Measurements from ENCODE around the gene IARS2.
A peak's percentile ranks its signal among the peaks of the same experiment; 100 is the strongest.

The IARS2 gene

DNA sequence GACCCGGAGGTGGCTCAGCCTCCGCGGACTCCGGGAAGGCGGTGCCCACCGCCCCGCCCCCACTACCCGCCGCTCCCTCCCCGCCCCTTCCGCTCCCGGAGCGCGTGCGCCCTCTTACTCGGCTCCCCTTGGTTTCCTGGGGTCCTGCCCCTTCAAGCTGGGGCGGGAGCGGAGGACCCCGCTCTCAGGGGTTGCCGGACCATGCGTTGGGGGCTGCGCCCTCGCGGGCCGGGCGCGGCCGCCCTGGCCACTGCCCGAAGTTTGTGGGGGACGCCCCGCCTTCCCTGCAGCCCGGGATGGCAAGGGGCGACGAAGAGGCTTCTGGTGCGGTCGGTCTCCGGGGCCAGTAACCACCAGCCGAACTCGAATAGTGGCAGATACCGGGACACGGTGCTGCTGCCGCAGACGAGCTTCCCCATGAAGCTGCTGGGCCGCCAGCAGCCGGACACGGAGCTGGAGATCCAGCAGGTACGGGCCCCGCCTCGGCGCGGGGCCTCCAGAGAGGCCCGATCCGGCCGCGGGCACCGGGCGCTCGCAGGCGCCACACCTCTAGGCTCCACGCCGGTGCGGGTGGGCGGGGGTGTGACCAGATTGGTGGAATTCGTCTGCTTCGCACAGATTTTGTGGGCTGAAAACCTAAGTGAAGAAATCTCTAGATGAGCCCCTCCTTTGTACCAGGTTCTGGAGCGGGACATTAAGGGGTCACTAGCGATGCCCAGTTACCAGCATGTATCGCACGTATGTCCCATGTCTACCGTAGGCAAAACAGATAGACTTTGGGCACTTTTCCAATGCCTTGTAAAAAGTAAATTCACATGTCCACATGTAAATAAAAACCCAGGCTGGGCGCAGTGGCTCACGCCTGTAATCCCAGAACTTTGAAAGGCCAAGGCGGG lies at the start of gene IARS2:
TSS of gene IARS2 (plus strand) at position 117 of the 896 bp plus-strand sequence. CDS start at position 202, 85 bp downstream.
- in situ Hi-C loops (cut with HindIII; ENCODE audit: low pct_unique_long_range_greater_than_20kb, low sequenced_read_pairs), result no loop called here
- peak; percentile 80 to 94 for DNase-seq (ENCODE audit: low read depth in 1 of 2, low spot score in 1 of 2)
- TF ChIP-seq JUND (IDR thresholded peaks at IDR 0.05; ENCODE audit: low read depth), result no peak

DNA sequence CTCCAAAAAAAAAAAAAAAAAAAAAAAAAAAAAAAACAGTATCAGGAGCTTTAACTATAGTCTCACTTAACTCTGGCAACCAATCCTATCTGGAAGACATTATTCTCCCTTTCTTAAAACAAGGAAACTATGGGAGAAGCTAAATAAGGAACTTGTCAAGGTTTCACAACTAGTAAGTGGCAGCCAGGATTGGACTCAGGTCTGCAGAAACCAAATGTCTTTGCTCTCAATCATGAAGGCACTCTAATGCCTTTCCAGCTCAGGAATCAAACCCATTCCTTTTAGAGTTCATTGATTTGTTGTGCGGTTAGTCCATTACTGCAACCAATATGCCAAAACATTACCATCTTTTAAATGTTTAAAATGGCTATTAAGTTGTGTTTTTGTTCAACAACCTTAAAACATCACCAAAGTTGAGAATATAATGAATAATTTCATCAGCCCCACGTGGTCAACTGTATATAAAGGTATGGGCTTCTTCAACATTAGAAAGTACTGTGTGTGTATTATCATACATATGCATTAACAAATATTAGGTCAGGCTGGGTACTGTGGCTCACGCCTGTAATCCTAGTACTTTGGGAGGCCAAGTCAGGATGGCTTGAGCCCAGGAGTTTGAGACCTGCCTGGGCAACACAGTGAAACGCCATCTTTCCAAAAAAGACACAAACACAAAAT lies 49.1 kb upstream of the IARS2 start:
- in situ Hi-C loops (cut with HindIII; ENCODE audit: low pct_unique_long_range_greater_than_20kb, low sequenced_read_pairs), result no loop called here
- DNase-seq (ENCODE audit: low read depth in 1 of 2, low spot score in 1 of 2), result no peak
- no peak for TF ChIP-seq JUND (IDR thresholded peaks at IDR 0.05; ENCODE audit: low read depth)

DNA sequence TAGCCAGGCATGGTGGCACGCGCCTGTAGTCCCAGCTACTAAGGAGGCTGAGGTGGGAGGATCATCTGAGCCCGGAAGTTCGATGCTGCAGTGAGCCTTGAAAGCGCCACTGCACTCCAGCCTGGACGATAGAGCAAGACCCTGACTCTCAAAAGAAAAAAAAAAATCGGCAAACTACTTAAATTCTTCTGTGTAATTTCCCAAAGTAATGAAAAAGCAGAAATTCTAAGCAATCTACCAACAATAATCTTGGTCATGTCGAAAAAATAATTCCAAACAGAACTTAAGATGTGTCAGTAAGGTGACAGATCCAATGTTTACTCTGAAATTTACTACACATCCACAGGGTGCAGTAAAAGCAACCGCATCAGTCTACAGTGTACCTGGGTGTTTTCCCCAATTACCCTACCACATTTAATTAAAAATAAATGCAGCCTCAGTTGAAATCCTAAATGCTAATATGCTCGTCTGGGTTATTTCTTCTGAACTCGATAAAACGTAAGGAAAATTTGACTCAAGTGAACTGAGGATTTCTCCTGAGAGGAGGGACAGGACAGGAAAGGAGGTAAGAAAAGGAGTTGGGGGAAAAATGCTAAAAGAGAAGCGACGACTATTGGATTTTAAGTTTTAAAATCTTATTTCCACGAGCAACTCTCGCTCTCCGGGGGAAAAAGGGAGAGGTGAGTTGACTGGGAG lies 48.4 kb upstream of the IARS2 start:
- no peak for TF ChIP-seq JUND (IDR thresholded peaks at IDR 0.05; ENCODE audit: low read depth)
- peak; percentile 23 to 44 for DNase-seq (ENCODE audit: low read depth in 1 of 2, low spot score in 1 of 2)
- in situ Hi-C loops (cut with HindIII; ENCODE audit: low pct_unique_long_range_greater_than_20kb, low sequenced_read_pairs), result no loop called here

DNA sequence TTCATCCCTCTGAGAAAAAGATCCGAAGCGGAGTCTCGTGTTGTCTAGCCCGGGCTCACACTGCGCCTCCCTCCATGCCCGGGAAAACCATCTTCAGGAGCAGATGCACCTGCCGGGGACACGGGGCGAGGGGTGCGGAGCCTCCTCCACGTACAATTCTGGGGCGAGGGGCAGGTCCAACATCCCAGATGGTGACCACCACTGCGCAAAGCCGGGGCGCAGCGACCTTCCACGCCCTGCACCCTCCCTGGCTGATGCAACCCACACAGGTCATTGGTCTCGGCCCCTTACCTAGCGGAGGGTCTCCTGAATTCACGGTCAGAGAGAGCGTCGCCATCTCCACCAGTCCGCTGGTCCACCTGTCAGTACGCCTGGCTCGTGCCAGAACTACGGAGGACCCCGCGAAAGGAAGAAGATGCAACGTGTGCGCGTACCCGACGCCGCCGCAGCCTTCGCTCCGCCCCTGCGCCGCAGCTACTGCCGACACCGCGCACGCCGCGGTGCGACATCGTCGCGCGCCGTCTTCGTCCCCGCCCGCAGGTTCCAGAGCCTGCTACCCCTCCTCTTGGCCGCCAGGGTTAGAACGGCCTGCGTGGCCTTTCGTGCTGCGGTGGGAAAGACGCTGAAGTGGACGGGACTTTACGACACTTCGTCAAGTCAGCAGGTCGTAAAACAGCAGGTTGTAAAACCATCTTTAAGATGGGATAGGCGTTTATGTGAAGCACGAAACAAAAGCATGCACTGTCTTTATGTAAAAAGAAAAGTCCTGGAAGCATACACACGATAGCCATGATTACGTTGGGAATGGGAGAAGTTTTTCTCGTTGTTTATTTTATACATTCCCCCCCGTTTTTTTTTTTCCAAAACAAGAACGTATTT lies 47.6 kb upstream of the IARS2 start, which contains the start of gene EPRS1:
TSS of gene EPRS1 (minus strand) at position 454 of the 879 bp plus-strand sequence. CDS start at position 337, 117 bp downstream.
- no peak for TF ChIP-seq JUND (IDR thresholded peaks at IDR 0.05; ENCODE audit: low read depth)
- peak; percentile 93 to 99 for DNase-seq (ENCODE audit: low read depth in 1 of 2, low spot score in 1 of 2)
- in situ Hi-C loops (cut with HindIII; ENCODE audit: low pct_unique_long_range_greater_than_20kb, low sequenced_read_pairs), result no loop called here

DNA sequence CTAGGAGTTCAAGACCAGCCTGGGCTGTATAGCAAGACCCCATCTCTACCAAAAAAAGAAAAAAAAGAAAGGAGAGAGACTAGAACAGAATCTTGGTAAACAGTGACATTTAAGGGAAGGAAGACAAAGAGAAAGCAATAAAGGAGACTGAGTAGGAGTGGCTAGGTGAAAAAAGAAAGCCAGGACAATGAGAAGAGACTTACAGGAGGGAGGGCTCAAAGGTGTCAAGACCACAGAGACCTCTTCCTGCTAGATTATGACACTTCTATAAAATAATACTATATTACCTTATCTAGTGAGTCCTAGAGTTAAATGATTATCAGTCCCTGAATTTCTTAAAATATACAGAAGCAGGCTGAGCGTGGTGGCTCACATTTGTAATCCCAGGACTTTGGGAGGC lies 37.6 kb upstream of the IARS2 start:
- no peak for TF ChIP-seq JUND (IDR thresholded peaks at IDR 0.05; ENCODE audit: low read depth)
- DNase-seq (ENCODE audit: low read depth in 1 of 2, low spot score in 1 of 2), result no peak
- in situ Hi-C loops (cut with HindIII; ENCODE audit: low pct_unique_long_range_greater_than_20kb, low sequenced_read_pairs), result no loop called here

DNA sequence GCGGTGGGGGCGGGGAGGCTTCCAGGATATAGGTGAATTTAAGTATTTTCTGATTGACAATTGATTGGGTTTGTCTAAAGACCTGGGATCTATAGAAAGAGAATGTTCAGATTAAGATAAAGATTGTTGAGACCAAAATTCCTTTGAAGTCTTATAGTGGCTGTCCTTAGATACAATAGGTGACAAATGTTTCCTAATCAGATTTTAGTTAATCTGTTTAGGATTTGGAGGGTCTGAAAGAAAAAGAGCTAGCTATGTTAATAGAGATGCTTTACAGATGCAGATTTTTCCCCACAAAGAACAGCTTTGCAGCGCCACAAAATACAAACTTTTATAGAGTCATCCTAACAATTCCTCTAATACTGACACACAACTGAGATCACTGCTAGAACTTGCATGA lies 33.1 kb upstream of the IARS2 start:
- in situ Hi-C loops (cut with HindIII; ENCODE audit: low pct_unique_long_range_greater_than_20kb, low sequenced_read_pairs), result no loop called here

DNA sequence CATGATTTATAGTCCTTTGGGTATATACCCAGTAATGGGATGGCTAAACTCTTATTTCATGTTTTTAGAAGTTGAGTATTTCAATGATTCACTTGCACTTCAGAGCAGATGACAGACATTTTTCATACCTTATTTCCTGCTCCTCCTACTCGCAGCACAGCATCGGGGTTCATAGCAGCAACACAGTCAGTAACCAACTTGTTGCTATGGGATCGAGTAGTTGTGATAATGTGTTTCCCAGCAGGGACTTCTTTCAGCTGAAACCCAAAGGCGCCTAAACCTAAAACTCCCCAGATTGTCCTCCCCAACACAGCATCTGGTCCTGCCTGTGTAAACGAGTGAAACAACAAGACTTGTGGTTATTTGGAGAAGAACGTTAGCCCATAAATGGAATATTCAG lies 31.3 kb upstream of the IARS2 start:
- no peak for DNase-seq (ENCODE audit: low read depth in 1 of 2, low spot score in 1 of 2)
- in situ Hi-C loops (cut with HindIII; ENCODE audit: low pct_unique_long_range_greater_than_20kb, low sequenced_read_pairs), result no loop called here
- no peak for TF ChIP-seq JUND (IDR thresholded peaks at IDR 0.05; ENCODE audit: low read depth)

More for the DNA sequence above, 33.1 kb upstream of the IARS2 start:
- TF ChIP-seq JUND (IDR thresholded peaks at IDR 0.05; ENCODE audit: low read depth), result no peak
- DNase-seq (ENCODE audit: low read depth in 1 of 2, low spot score in 1 of 2), result no peak

DNA sequence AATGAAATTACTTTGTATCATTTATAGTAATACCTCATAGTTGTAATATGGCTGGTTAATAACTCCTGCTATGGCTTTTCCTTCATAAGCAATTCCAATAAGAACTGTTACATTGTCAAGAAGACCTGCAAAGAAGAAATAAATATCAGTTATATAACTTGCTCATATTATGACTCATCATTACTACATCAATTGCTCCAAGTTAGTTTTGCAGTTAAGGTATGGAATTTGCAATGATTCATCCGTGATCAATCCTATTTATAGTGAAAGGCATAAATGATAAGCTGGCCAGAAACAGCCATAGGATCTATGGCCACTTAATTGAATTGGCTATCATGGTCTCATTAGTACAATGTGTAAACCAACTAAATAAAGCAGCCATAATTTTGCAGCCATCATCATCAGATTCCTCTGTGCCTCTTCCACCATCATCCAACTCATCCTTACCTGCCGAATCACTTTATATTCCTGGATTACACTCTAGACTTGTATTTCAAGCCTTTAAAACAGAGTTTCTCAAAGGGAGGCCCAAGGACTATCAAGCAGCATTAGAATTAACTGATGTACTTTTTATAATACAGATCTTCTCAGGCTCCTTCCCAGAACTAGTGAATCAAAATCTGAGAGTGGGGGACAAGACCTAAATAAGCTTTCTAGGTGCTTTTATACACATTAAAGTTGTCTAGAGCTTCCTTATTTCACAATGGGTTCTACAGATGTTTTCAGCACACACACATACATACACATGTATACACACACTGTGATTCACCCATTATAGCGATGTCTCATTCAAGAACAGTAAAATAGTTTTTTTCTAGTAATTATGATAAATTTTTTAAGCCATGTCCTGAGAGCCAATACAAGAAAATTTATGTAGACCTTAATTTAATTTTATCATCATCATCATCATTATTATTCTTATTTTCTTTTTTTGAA lies 26.4 kb upstream of the IARS2 start:
- in situ Hi-C loops (cut with HindIII; ENCODE audit: low pct_unique_long_range_greater_than_20kb, low sequenced_read_pairs), result no loop called here
- no peak for TF ChIP-seq JUND (IDR thresholded peaks at IDR 0.05; ENCODE audit: low read depth)
- DNase-seq (ENCODE audit: low read depth in 1 of 2, low spot score in 1 of 2), result no peak

DNA sequence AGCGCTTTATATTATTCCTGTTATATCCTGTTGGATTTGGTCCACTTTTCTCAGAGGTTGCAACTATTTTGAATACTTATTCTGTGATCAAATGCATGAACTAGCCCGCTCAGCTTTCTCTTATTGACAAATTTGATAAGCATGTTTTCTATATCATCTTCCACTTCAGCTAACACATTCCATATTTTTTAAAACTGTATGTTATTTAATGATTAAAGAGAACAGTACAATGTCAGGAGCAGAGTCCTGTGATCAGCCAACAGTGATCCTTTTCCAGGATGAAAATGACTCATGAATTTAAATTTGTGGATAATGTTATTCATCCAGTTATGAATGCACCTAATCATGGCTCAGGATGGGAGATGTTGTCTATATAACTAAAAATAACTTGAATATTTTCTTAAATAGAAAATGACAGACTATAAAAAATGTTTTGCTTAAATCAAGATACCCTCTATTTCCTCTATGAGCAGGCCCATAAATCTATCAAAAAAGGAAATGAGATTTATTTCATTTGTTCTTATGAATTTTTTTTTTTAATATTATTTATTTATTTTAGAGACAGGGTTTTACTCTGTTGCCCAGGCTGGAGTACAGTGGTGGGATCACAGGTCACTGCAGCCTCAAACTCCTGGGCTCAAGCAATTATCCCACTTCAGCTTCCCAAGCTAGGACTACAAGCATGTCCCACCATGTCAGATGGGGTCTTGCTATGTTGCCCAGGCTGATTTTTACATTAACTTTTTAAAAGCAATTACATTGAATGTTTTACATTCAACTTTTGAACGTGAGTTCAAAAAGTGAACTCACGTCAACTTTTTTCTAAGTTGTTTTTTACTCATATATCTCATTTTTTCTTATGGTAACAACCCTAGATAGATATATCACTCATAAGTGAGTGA lies 16.8 kb upstream of the IARS2 start:
- no peak for TF ChIP-seq JUND (IDR thresholded peaks at IDR 0.05; ENCODE audit: low read depth)
- in situ Hi-C loops (cut with HindIII; ENCODE audit: low pct_unique_long_range_greater_than_20kb, low sequenced_read_pairs), result no loop called here

DNA sequence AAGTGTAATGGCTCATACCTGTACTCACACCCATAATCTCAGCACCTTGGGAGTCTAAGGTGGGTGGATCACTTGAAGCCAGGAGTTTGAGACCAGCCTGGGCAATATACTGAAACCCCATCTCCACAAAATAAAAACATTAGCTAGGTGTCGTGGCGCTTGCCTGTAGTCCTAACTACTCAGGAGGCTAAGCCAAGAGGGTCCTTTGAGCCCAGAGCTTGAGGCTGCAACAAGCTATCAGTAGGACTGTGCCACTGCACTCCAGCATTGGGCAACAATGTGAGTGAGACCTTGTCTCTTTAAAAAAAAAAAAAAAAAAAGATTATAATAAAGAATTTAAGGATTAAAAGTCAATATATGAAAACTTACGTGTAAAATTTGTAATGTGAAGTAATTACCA lies 16.0 kb upstream of the IARS2 start:
- in situ Hi-C loops (cut with HindIII; ENCODE audit: low pct_unique_long_range_greater_than_20kb, low sequenced_read_pairs), result no loop called here

More for the DNA sequence above, 16.8 kb upstream of the IARS2 start:
- DNase-seq (ENCODE audit: low read depth in 1 of 2, low spot score in 1 of 2), result no peak

More for the DNA sequence above, 16.0 kb upstream of the IARS2 start:
- no peak for DNase-seq (ENCODE audit: low read depth in 1 of 2, low spot score in 1 of 2)
- no peak for TF ChIP-seq JUND (IDR thresholded peaks at IDR 0.05; ENCODE audit: low read depth)
